K562 treated with DMSO at 1 percent for 24 hours (cell line): ENCODE measurements around the gene FKBP7. TPM values are rescaled to one million over a fixed set of nuclear protein-coding genes. Genes with fewer than 3 reads are reported as not detected.

ENCODE experiments used
- total RNA-seq: library from RNA; unstranded; fragments of 300-600 nt; gene quantifications from 2 replicates; pipeline ENCODE4 v1.2.3, GENCODE V29; 2022; ENCODE audit warnings: low read depth; ENCODE audit not compliant: insufficient read depth

FKBP7 gene, protein sequence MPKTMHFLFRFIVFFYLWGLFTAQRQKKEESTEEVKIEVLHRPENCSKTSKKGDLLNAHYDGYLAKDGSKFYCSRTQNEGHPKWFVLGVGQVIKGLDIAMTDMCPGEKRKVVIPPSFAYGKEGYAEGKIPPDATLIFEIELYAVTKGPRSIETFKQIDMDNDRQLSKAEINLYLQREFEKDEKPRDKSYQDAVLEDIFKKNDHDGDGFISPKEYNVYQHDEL
- total RNA-seq: 3.7 and 4.5 TPM in 2 replicates

DNA sequence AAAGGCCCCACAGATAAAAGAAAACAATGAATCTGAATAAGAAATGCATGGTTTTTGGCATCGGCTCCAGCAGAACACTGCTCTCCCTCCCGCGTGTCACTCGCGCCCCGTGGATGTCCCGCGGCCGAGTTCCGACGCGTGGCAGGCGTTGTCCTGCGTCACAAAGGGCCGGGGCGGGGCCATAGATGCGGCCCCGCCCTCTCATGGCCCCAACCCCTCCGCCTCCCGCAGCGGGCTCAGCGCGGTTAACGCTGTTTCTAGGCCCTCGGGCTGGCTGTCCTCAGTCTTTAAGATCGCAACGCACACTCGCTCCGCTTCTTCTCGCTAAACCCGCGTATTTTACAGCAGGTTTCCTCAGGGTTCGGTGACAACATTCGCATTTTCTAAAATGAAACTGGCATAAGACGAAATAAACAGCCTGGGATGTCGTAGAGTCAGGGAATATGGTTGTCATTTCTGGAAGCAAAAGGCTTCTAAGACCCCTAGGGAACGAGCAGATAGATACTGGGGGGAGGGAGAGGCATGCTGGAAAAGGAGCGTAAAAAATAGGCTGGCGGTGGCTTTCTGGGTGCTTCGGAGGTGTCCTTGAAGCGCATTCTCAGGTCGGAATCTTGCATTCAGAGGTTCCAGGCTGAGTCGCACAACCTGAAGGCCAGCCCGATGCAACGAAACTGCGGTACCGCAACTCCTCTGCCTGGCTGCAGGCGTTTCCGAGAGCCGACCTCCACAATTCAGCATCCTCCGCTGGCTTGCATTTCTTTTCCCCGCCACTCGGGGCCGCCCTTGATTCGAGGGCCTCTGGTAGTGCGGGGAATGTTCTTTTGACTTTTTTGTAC, at the start of gene FKBP7:
FKBP7 (minus strand) TSS at position 162 of the 836 bp plus-strand sequence; CDS start at position 61, 101 bp downstream.

DNA sequence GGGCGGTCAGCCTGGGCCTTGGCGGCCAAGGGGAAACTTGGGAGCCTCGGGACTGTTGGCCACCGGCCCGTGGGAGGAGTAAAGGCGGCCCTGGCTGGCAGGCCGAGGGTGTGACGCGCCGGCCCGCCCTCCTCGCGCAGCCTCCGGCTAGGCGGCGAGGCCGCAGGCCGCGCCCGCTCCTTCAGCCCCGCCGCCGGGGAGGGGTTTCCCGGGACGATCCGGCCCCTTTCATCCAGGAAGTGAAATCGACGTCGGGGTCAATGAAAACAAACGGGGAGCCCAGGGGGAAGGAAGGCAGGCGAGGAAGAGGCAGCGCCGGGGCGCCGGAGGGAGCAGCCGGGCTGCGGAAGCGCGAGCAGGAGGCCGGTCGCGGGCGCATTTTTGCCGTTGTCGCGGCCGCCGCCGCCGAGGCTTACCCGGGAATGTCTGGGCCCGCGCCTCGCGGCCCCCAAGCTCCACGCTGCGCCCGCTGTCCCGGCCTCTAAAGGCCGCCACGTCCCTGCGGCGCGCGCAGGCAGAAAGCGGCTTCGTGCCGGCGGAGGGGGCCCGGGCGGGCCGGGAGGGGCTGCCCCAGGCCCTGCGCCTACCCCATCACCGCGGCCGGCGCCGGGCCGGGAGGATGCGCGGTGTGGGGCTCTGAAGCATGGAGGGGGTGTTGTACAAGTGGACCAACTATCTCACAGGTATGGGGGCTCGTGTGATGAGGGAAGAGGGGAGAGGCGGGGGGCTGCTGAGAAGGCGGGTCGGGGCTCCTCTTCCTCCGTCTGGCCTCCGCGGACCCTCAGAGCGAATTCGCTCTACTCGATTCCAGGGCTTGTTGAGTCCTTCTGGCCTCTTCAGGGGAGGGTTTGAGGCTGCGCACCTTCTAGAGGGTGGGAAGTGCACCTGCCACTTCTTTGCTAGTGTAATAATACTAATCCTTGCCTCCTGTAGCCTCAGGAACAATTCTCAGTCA, 2.1 kb upstream of the FKBP7 start, which contains the start of gene PLEKHA3:
PLEKHA3 (plus strand) TSS at position 231 of the 955 bp plus-strand sequence; CDS start at position 644, 413 bp downstream.

DNA sequence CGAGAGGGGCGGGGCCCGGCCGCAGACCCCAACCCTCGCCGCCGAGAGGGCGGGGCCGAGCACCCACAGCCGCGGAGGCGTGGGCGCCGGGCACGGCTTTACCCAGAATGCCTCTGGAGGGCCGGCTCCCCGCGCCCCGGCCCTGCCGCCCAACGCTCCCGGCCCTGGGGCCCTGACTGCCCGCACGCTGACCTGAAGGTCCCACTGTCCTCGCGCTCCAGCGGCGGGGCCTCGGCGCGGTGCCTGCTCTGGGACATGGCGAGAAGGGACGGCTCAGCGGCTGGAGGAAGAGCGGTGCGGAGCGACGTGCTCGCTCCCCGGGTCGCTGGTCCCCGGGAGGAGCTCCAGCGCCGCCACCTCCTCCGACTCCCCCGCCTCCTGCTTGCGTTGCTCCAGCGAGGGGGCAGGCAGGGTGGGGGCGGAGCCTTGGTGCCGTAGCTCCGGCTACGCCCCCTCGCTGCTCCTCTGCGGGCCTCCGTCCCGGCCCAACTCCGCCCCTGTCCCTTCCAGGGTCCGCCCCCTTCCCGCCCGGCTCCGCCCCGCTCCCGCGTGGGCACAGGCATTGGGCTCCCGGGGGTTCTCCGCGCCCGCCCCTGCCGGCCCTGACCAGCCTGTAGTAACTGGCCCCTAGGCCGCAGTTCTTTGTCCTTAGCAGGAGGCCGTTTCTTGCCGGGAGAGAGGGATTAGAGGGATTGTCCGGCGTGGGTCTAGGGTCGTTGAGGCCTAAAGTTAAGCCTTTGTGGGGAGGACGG, 27.4 kb downstream of the FKBP7 start, which contains the start of the genes PJVK and PRKRA:
PJVK (plus strand) TSS at position 605 of the 752 bp plus-strand sequence. CDS start 2,032 bp downstream, outside the sequence.
PRKRA (minus strand) TSS at position 402 of the 752 bp plus-strand sequence; CDS start at position 257, 145 bp downstream.

Other genes with a start within 250 kb of the FKBP7 start
- gene PRKRA, start 27.4 kb downstream of the FKBP7 start, total RNA-seq: 40.6 and 46.6 TPM in 2 replicates
- 0.79 and 0.94 TPM in 2 replicates for gene PJVK, start 27.2 kb downstream of the FKBP7 start, total RNA-seq
- 9.9 and 10.1 TPM in 2 replicates for gene PLEKHA3, start 1.9 kb upstream of the FKBP7 start, total RNA-seq